ENCODE data around the gene LCK. TPM values are rescaled to one million over a fixed set of nuclear protein-coding genes. Genes with fewer than 3 reads are reported as not detected.
A peak's percentile ranks its signal among the peaks of the same experiment; 100 is the strongest.
"Not testable (repeated sequence)": the region's sequence is repeated elsewhere in the genome, so short reads cannot be mapped to it uniquely, and the experiment has no call there.

LCK gene
- polyA plus RNA-seq, 1 experiment, result 0.11 TPM

DNA sequence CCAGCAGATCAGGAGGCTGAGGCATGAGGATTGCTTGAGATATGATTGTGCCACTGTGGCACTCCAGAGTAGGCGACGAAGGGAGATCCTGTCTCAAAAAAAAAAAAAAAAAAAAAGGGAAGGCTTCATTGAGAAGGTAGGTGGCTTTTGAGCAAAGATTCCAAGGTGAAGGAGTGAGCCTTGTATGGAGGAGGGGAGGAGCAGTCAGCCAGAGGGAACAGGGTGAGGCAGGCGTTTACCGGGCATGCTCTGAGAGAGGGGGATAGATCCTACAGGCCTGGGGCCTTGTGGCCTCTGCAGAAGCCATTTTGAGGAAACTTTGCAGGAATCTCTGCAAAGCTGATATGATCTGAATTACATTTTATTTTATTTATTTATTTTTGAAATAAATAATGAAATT is 35.7 kb downstream of the LCK start:
- TF ChIP-seq, protein P1, sequence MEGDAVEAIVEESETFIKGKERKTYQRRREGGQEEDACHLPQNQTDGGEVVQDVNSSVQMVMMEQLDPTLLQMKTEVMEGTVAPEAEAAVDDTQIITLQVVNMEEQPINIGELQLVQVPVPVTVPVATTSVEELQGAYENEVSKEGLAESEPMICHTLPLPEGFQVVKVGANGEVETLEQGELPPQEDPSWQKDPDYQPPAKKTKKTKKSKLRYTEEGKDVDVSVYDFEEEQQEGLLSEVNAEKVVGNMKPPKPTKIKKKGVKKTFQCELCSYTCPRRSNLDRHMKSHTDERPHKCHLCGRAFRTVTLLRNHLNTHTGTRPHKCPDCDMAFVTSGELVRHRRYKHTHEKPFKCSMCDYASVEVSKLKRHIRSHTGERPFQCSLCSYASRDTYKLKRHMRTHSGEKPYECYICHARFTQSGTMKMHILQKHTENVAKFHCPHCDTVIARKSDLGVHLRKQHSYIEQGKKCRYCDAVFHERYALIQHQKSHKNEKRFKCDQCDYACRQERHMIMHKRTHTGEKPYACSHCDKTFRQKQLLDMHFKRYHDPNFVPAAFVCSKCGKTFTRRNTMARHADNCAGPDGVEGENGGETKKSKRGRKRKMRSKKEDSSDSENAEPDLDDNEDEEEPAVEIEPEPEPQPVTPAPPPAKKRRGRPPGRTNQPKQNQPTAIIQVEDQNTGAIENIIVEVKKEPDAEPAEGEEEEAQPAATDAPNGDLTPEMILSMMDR (IDR thresholded peaks at IDR 0.05; ENCODE audit: insufficient read depth, low read depth, low read length), result no peak
- Histone ChIP-seq H3K36me3 (ENCODE audit: control insufficient read depth, insufficient read depth, low read length) (no peaks in the 10 kb centered on the region), H3K4me3 (ENCODE audit: low read depth, low read length) (no peak overlapping the region), H3K27me3 (ENCODE audit: control insufficient read depth, insufficient read depth, low read length) (no peaks in the 10 kb centered on the region)
- no peak for DNase-seq (ENCODE audit: low read depth)
- ChIA-PET POLR2A (no interaction called here), CTCF (no interaction called here)

DNA sequence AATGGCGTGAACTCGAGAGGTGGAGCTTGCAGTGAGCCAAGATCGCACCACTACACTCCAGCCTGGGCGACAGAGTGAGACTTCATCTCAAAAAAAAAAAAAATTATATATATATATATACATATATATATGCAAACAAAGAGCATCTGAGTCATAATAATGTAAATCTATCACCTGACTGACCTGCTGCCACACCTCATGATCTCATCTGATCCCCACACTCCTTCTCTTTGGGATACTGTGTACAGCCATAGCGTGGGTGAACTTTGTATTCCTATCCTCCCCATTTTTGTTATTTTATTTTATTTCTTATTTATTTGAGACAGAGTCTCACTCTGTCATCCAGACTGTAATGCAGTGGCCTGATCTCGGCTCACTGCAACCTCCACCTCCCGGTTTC is 38.2 kb downstream of the LCK start:
- POLR2A ChIA-PET, result no interaction called here
- Histone ChIP-seq H3K4me3 (ENCODE audit: low read depth, low read length) (no peak overlapping the region), H3K27me3 (ENCODE audit: control insufficient read depth, insufficient read depth, low read length) (no peaks in the 10 kb centered on the region), H3K36me3 (ENCODE audit: control insufficient read depth, insufficient read depth, low read length) (no peaks in the 10 kb centered on the region)
- no peak for DNase-seq (ENCODE audit: low read depth)
- CTCF ChIA-PET, result interaction anchor here (1.6 kb wide), 1 partner anchor 9 kb away, joined by 6 read pairs; no protein-coding TSS in a partner anchor
- TF ChIP-seq, protein P1 (IDR thresholded peaks at IDR 0.05; ENCODE audit: insufficient read depth, low read depth, low read length), result no peak

DNA sequence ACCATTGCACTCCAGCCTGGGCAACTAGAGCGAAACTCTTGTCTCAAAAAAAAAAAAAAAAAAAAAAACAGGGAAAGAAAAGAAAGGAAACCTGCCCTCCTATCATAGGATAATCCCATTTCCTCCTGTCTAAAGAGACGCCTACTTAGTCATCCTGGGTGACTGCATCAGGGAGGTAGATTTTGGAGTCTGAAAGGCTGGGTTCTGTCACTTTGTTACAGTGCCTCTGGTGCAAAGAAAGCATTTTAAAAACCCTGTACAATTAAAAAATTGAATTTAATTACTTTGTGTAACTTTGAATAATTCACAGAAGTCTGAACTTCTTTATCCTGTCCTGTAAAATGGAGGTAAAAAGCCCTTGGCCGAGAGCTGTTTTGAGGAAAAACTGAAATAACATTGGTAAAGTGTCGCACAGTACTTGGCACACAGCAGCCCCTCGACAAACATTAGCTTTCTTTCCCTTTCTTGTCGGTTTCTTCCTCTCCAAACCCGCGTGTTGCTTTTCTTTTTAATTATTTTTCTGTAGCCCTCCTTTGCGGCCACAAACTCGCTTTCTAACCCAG is 40.2 kb downstream of the LCK start:
- CTCF ChIA-PET, result interaction anchor here (0.6 to 1.5 kb wide), 5 partner anchors 25 to 91 kb away, joined by 3 to 5 read pairs (median 4); partner anchors contain the start of gene CCDC28B
- TF ChIP-seq, protein P1 (IDR thresholded peaks at IDR 0.05; ENCODE audit: insufficient read depth, low read depth, low read length), result no peak
- Histone ChIP-seq H3K36me3 (ENCODE audit: control insufficient read depth, insufficient read depth, low read length) (no peaks in the 10 kb centered on the region; the same call in 1 of the 2 replicates), H3K4me3 (ENCODE audit: low read depth, low read length) (peak overlapping the region; percentile 97), H3K27me3 (ENCODE audit: control insufficient read depth, insufficient read depth, low read length) (no peaks in the 10 kb centered on the region)
- no peak for DNase-seq (ENCODE audit: low read depth)
- POLR2A ChIA-PET, result interaction anchor here (0.6 kb wide), 2 partner anchors 43 to 81 kb away, joined by 3 read pairs; no protein-coding TSS in a partner anchor

DNA sequence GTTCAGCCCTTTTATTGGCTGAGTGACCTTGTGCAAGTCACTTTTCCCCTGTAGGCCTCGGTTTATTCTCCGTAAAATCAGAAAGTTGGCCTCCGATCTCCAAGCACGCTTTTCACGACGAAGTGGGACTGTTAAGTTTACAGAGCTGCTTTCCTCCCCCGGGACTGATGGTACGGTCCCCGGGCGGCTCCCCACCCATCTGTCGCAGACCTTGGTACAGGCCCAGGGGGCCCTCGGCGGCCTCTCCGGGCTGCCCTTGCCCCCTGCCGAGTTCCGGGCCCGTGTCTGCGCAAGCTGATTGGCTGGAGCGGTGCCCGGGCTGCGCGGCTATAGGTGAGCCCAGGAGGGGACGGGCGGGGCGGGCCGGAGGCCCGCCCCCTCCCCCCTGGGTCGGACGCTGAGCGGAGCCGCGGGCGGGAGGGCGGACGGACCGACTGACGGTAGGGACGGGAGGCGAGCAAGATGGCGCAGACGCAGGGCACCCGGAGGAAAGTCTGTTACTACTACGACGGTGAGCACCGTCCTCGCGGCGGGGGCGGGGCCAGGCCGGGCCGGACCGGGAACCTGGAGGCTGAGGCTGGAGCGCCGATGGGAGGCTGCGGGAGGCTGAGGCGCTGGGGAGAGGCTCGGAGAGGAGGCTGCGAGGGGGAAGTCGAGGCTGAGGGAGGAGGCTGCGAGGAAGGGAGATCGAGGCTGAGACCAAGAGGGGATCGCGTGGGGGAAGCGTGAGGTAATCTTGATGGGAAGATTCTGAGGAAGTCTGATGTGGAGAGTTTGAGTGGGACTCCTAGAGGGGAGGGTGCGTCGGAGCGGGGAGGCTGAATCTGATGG is 40.9 kb downstream of the LCK start, which contains the start of gene HDAC1:
Gene HDAC1 (plus strand): TSS at position 376 of the 831 bp plus-strand sequence. CDS start 87 bp downstream, at position 463.
- Histone ChIP-seq H3K27me3 (ENCODE audit: control insufficient read depth, insufficient read depth, low read length) (no peaks in the 10 kb centered on the region), H3K4me3 (ENCODE audit: low read depth, low read length) (peak within 1 kb of the TSS; percentile 97), H3K36me3 (ENCODE audit: control insufficient read depth, insufficient read depth, low read length) (no peaks in the 10 kb centered on the region; the same call in 1 of the 2 replicates)
- TF ChIP-seq, protein P1 (IDR thresholded peaks at IDR 0.05; ENCODE audit: insufficient read depth, low read depth, low read length), result no peak
- ChIA-PET CTCF (interaction anchor here (0.5 to 1.5 kb wide), 4 partner anchors 24 to 75 kb away, joined by 3 to 5 read pairs (median 4); no protein-coding TSS in a partner anchor), POLR2A (interaction anchor here (0.6 kb wide), 1 partner anchor 80 kb away, joined by 3 read pairs; no protein-coding TSS in a partner anchor)
- peak; percentile 59 for DNase-seq (ENCODE audit: low read depth)

DNA sequence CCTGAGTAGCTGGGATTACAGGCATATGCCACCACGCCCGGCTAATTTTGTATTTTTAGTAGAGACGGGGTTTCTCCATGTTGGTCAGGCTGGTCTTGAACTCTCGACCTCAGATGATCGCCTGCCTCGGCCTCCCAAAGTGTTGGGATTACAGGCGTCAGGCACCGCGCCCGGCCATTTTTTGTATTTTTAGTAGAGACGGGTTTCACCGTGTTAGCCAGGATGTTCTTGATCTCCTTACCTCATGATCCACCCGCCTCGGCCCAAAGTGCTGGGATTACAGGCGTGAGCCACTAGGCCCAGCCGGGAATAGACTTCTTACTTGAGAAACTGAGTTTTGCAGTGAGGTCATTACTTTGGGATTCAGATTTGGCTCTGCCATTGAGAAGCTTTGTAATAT is 47.1 kb downstream of the LCK start:
- H3K4me3 ChIP-seq (ENCODE audit: low read depth, low read length); POLR2A ChIA-PET; DNase-seq (ENCODE audit: low read depth); H3K27me3 ChIP-seq (ENCODE audit: control insufficient read depth, insufficient read depth, low read length); H3K36me3 ChIP-seq (ENCODE audit: control insufficient read depth, insufficient read depth, low read length); CTCF ChIA-PET: not testable (repeated sequence)

Measured in BJ (cell line).